NCI-H1694 (cell line): Measurements from ENCODE around the gene ZNF740.
"Not testable (repeated sequence)": the region's sequence is repeated elsewhere in the genome, so short reads cannot be mapped to it uniquely, and the experiment has no call there.

Experiments
- DNase-seq: peaks from one replicate; lab custom pipeline; 2025; lab: John Stamatoyannopoulos, UW

The ZNF740 gene

GRCh38 chr12:53173085-53173715 is 7.3 kb upstream of the ZNF740 start:
- no peak for DNase-seq

- no peak for DNase-seq
These were observed 5.5 kb upstream of the ZNF740 start for GRCh38 chr12:53174881-53175491.

GRCh38 chr12:53176750-53177149 is 3.8 kb upstream of the ZNF740 start:
- DNase-seq: no peak

- DNase-seq: not testable (repeated sequence)
These were observed 3.1 kb upstream of the ZNF740 start for GRCh38 chr12:53177447-53177846.

GRCh38 chr12:53178803-53179202 is 1.7 kb upstream of the ZNF740 start:
- not testable (repeated sequence) for DNase-seq

- no peak for DNase-seq
These were observed 769 bp upstream of the ZNF740 start for GRCh38 chr12:53179687-53180219.

- DNase-seq: peak; percentile 38
These were observed 566 bp downstream of the ZNF740 start for GRCh38 chr12:53180931-53181645.

GRCh38 chr12:53181935-53182334 is 1.4 kb downstream of the ZNF740 start:
- no peak for DNase-seq

- DNase-seq: no peak
These were observed 2.4 kb downstream of the ZNF740 start for GRCh38 chr12:53182903-53183302.

GRCh38 chr12:53184828-53185227 is 4.3 kb downstream of the ZNF740 start:
- DNase-seq: no peak

- no peak for DNase-seq
These were observed 5.1 kb downstream of the ZNF740 start for GRCh38 chr12:53185582-53186153.

- DNase-seq: no peak
These were observed 6.2 kb downstream of the ZNF740 start for GRCh38 chr12:53186745-53187144.

GRCh38 chr12:53187145-53187899 is 6.8 kb downstream of the ZNF740 start:
- no peak for DNase-seq

- no peak for DNase-seq
These were observed 9.7 kb downstream of the ZNF740 start for GRCh38 chr12:53190108-53190729.

GRCh38 chr12:53191096-53191884 is 10.8 kb downstream of the ZNF740 start:
- DNase-seq: no peak

GRCh38 chr12:53191885-53192530 is 11.5 kb downstream of the ZNF740 start:
- no peak for DNase-seq

GRCh38 chr12:53192531-53193021 is 12.1 kb downstream of the ZNF740 start:
- DNase-seq: no peak

- DNase-seq: no peak
These were observed 12.5 kb downstream of the ZNF740 start for GRCh38 chr12:53193040-53193439.

- DNase-seq: no peak
These were observed 13.6 kb downstream of the ZNF740 start for GRCh38 chr12:53193985-53194716.
